B cell (primary cell): ENCODE results near the gene TBC1D3B. TPM values are rescaled to one million over a fixed set of nuclear protein-coding genes. Genes with fewer than 3 reads are reported as not detected.

Source experiments
- ATAC-seq: fragments of 200-7000 bp; cut with Tn5 transposase; one replicate; pipeline ENCODE4 v1.10.0; 2021; ENCODE audit warnings: low read depth, mild to moderate bottlenecking, moderate number of reproducible peaks, moderate library complexity
- CTCF ChIA-PET: fragments of 350-600 bp; sonication (Branson Sonifier 250); formaldehyde crosslinking; loops from one replicate; lab custom pipeline; 2021; ENCODE audit warnings: antibody characterized with exemption, inconsistent platforms; lab: Charles Lee
- POLR2A ChIA-PET: fragments of 350-600 bp; sonication (Branson Sonifier 250); formaldehyde crosslinking; loops from one replicate; lab custom pipeline; 2021; ENCODE audit warnings: antibody characterized with exemption; lab: Charles Lee
- DNase-seq: peaks from one replicate; pipeline ENCODE4 v3.0.0; 2013
- H2AFZ ChIP-seq: 2 replicates; pipeline ENCODE4 v1.6.1; 2012; ENCODE audit warnings: mild to moderate bottlenecking, low read depth, low read length; ENCODE audit not compliant: insufficient read depth, poor library complexity, severe bottlenecking
- H3K27ac ChIP-seq, 2 donors: 1 replicate in 1 of 2; 2 replicates in 1 of 2; pipeline ENCODE4 v1.5.1; 2012 to 2013; ENCODE audit warnings: low read length in 2 of 2, mild to moderate bottlenecking in 2 of 2, moderate library complexity in 1 of 2
- H3K27me3 ChIP-seq, 4 experiments: fragments of 200-600 bp in 1 of 4; sonication (generic) in 1 of 4; replicated peaks in 1 of 4; 1 replicate in 2 of 4; 2 replicates in 2 of 4; pipeline versions ENCODE4 v1.6.1 to v1.7.0; 2013 to 2016; ENCODE audit warnings: low read length in 3 of 4, mild to moderate bottlenecking in 2 of 4, mixed read lengths in 1 of 4, moderate library complexity in 1 of 4; ENCODE audit not compliant: insufficient read depth in 4 of 4, control insufficient read depth in 3 of 4; ENCODE audit errors: control extremely low read depth in 1 of 4
- H3K36me3 ChIP-seq, 2 experiments: replicated peaks in 1 of 2; 1 replicate in 1 of 2; 2 replicates in 1 of 2; pipeline versions ENCODE4 v1.6.1 to v1.7.1; 2013; ENCODE audit warnings: low read length in 1 of 2; ENCODE audit not compliant: insufficient read depth in 2 of 2, control insufficient read depth in 1 of 2; ENCODE audit errors: control extremely low read depth in 1 of 2, extremely low read depth in 1 of 2
- H3K4me1 ChIP-seq, 2 donors: fragments of 200-600 bp in 1 of 2; sonication (generic) in 1 of 2; 1 replicate in 1 of 2; 2 replicates in 1 of 2; pipeline versions ENCODE4 v1.5.1 to v1.6.1; 2013 to 2017; ENCODE audit warnings: low read length in 2 of 2; ENCODE audit not compliant: control insufficient read depth in 2 of 2, insufficient read depth in 2 of 2
- H3K4me2 ChIP-seq: replicated peaks from 2 replicates; pipeline ENCODE3; 2012; ENCODE audit warnings: mild to moderate bottlenecking, low read depth, low read length; ENCODE audit not compliant: poor library complexity, severe bottlenecking
- H3K4me3 ChIP-seq, 5 experiments: fragments of 200-600 bp in 1 of 5; sonication (generic) in 1 of 5; 1 replicate in 3 of 5; 2 replicates in 2 of 5; pipeline versions ENCODE4 v1.5.1 to v1.7.0; 2011 to 2016; ENCODE audit warnings: low read length in 4 of 5, mild to moderate bottlenecking in 4 of 5, low read depth in 2 of 5, control low read depth in 1 of 5, moderate library complexity in 1 of 5; ENCODE audit not compliant: insufficient read depth in 1 of 5; ENCODE audit errors: control extremely low read depth in 1 of 5, extremely low read depth in 1 of 5
- H3K79me2 ChIP-seq: fragments of 200-600 bp; sonication (generic); one replicate; pipeline ENCODE4 v1.6.0; 2016; ENCODE audit warnings: low read length; ENCODE audit not compliant: control insufficient read depth, insufficient read depth
- H3K9ac ChIP-seq: fragments of 200-600 bp; sonication (generic); 2 replicates; pipeline ENCODE4 v1.6.1; 2017; ENCODE audit warnings: mild to moderate bottlenecking, low read length, moderate library complexity
- H3K9me3 ChIP-seq, 3 donors: one replicate each; pipeline versions ENCODE4 v1.6.1 to v1.7.1; 2013; ENCODE audit warnings: low read length in 2 of 3; ENCODE audit not compliant: control insufficient read depth in 2 of 3, insufficient read depth in 1 of 3; ENCODE audit errors: control extremely low read depth in 1 of 3
- H4K20me1 ChIP-seq: 2 replicates; pipeline ENCODE4 v1.6.0; 2012; ENCODE audit warnings: mild to moderate bottlenecking, low read length; ENCODE audit not compliant: insufficient read depth, control insufficient read depth, poor library complexity, severe bottlenecking
- H3K27ac Mint-ChIP-seq: one replicate; pipeline ENCODE4 v1.8.0; 2021; ENCODE audit warnings: mixed read lengths
- H3K27me3 Mint-ChIP-seq: one replicate; pipeline ENCODE4 v1.8.0; 2021; ENCODE audit warnings: mixed read lengths
- H3K4me1 Mint-ChIP-seq: one replicate; pipeline ENCODE4 v1.8.0; 2021; ENCODE audit warnings: mixed read lengths
- H3K4me3 Mint-ChIP-seq: one replicate; pipeline ENCODE4 v1.8.0; 2021; ENCODE audit warnings: mixed read lengths
- H3K9me3 Mint-ChIP-seq: one replicate; pipeline ENCODE4 v1.8.0; 2022; ENCODE audit warnings: mixed read lengths; ENCODE audit not compliant: insufficient read depth
- CTCF ChIP-seq: fragments of 200-600 bp; IDR thresholded peaks from one replicate; pipeline ENCODE4 v1.8.0; 2022; ENCODE audit warnings: antibody characterized with exemption, mild to moderate bottlenecking
- EZH2 ChIP-seq: IDR thresholded peaks from 2 replicates; pipeline ENCODE4 v1.6.1; 2012; ENCODE audit warnings: borderline replicate concordance, low read depth, mild to moderate bottlenecking, moderate library complexity, low read length; ENCODE audit not compliant: insufficient read depth, poor library complexity, severe bottlenecking
- WGBS: methylation state at CpG from one replicate; pipeline ENCODE4 v1.1.5; 2013; ENCODE audit warnings: missing lambda C conversion rate; ENCODE audit not compliant: insufficient coverage; 5-methylcytosine and 5-hydroxymethylcytosine counted together
- intact Hi-C: fragments of 100-400 bp; cut with micrococcal nuclease; formaldehyde crosslinking; loops from one replicate; pipeline ENCODE4 v1.10.0; 2022
- polyA plus RNA-seq: library from polyadenylated mRNA; depleted of rRNA; stranded (reverse); fragments of >200 nt; gene quantifications from 2 replicates; pipeline ENCODE4 v1.2.3, GENCODE V29; 2012
- total RNA-seq, 2 donors: library from RNA; stranded (reverse); fragments of 120-200 nt in 1 of 2; gene quantifications; 1 replicate in 1 of 2; 2 replicates in 1 of 2; pipeline versions ENCODE4 v1.2.3 to v1.2.4, GENCODE V29; 2013 to 2022

TBC1D3B gene
- total and polyA plus RNA-seq, 2 donors (not counting 1 experiment from before 2014, with no cell fraction given) = 3.2 to 17.3 TPM

GRCh38 chr17:36127199-36127893, 49.1 kb downstream of the TBC1D3B start:
- 46% methylated on average over 5 of the region's 7 CpGs for WGBS
- peak; percentile 93 for ATAC-seq
- intact Hi-C loops = loop anchor here (2.0 to 5.0 kb wide), 2 partner anchors 37 to 55 kb away; partner anchors contain the start of gene CCL3

More at GRCh38 chr17:36127199-36127893, 49.1 kb downstream of the TBC1D3B start:
- Histone ChIP-seq H3K79me2 (no peaks in the 10 kb centered on the region), H3K36me3 (no peaks in the 10 kb centered on the region), H3K4me1 (peaks cover 64 to 71% of the 10 kb centered on the region in 2 donors), H2AFZ (no peak overlapping the region), H4K20me1 (no peaks in the 10 kb centered on the region), H3K4me2 (peak overlapping the region; percentile 61), H3K27me3 (no peaks in the 10 kb centered on the region), H3K27ac (peak overlapping the region; percentile 71 to 89), H3K4me3 (peak overlapping the region in 4 of 5 experiments; percentile 22 to 41 (median 31)), H3K9me3 (peaks cover 0 to 29% (median 24%) of the 10 kb centered on the region in 3 donors), H3K9ac (peak overlapping the region; percentile 48)
- peak overlapping the region; percentile 86 for H3K27ac Mint-ChIP-seq
- H3K27me3 Mint-ChIP-seq = no peaks in the 10 kb centered on the region
- POLR2A ChIA-PET = interaction anchor here (0.8 kb wide), 1 partner anchor 9 kb away, joined by 3 read pairs; no protein-coding TSS in a partner anchor
- peak; percentile 80 for DNase-seq
- H3K4me3 Mint-ChIP-seq = peak overlapping the region; percentile 79
- TF ChIP-seq EZH2 = no peak
- no peak for TF ChIP-seq CTCF
- CTCF ChIA-PET = interaction anchor here (0.9 to 1.9 kb wide), 4 partner anchors 9 to 151 kb away, joined by 5 to 6 read pairs (median 6); no protein-coding TSS in a partner anchor
- peaks cover 62% of the 10 kb centered on the region for H3K4me1 Mint-ChIP-seq
- H3K9me3 Mint-ChIP-seq = peaks cover 4% of the 10 kb centered on the region
